ENCODE measurements around the gene CMTM2. TPM values are rescaled to one million over a fixed set of nuclear protein-coding genes. Genes with fewer than 3 reads are reported as not detected.
A peak's percentile ranks its signal among the peaks of the same experiment; 100 is the strongest.

Gene CMTM2
- total and polyA plus RNA-seq, 9 of the 15 experiments (the other 6 are each of a cell fraction or from before 2014, with no cell fraction given): not detected

GRCh38 chr16:66588981-66589713, 9.9 kb downstream of the CMTM2 start (continued):
- TF ChIP-seq E2F5 (CRISPR knock-in tag; IDR thresholded peaks at IDR 0.05): 0 out of 2 replicates have a peak, but pooled peaks have one; percentile 43
- TF ChIP-seq ZNF384 (IDR thresholded peaks at IDR 0.05; ENCODE audit: low read depth, low read length): peak; percentile 59
- no peak for TF ChIP-seq SMARCE1 (IDR thresholded peaks at IDR 0.05)
- no peak for TF ChIP-seq ZNF311 (CRISPR knock-in tag; IDR thresholded peaks at IDR 0.05)
- no peak for TF ChIP-seq ZNF165 (CRISPR knock-in tag; IDR thresholded peaks at IDR 0.05; ENCODE audit: borderline replicate concordance)
- no peak for TF ChIP-seq ETS2 (tag; IDR thresholded peaks at IDR 0.05; ENCODE audit: borderline replicate concordance, poor library complexity, severe bottlenecking)
- TF ChIP-seq DNMT1 (IDR thresholded peaks at IDR 0.05): no peak
- peak; percentile 97 to 98 for TF ChIP-seq RAD21 (CRISPR knock-in tag; conservative IDR thresholded peaks at IDR 0.05 in 1 of 2, IDR thresholded peaks at IDR 0.05 in 1 of 2)
- TF ChIP-seq SMC3 (conservative IDR thresholded peaks at IDR 0.05; ENCODE audit: insufficient read depth, low read depth, low read length): peak; percentile 91
- no peak for TF ChIP-seq MBD2 (IDR thresholded peaks at IDR 0.05; ENCODE audit: borderline replicate concordance, low read depth)
- TF ChIP-seq EP400 (IDR thresholded peaks at IDR 0.05): no peak
- no peak for TF ChIP-seq STAT5B (CRISPR knock-in tag; IDR thresholded peaks at IDR 0.05)
- TF ChIP-seq ARID3A (IDR thresholded peaks at IDR 0.05; ENCODE audit: borderline replicate concordance, low read depth, low read length): no peak
- TF ChIP-seq KAT2B (IDR thresholded peaks at IDR 0.05; ENCODE audit: low read depth, low read length): no peak
- TF ChIP-seq CBX1 (IDR thresholded peaks at IDR 0.05; ENCODE audit: low read depth): no peak
- TF ChIP-seq REST (IDR thresholded peaks at IDR 0.05; ENCODE audit: borderline replicate concordance): peak; percentile 90
- TF ChIP-seq REST (CRISPR knock-in tag; IDR thresholded peaks at IDR 0.05; ENCODE audit: low read depth): no peak

All from K562 (cell line).